Measurements from ENCODE around the gene CXXC5.
"Not testable (repeated sequence)": the region's sequence is repeated elsewhere in the genome, so short reads cannot be mapped to it uniquely, and the experiment has no call there.

DNA sequence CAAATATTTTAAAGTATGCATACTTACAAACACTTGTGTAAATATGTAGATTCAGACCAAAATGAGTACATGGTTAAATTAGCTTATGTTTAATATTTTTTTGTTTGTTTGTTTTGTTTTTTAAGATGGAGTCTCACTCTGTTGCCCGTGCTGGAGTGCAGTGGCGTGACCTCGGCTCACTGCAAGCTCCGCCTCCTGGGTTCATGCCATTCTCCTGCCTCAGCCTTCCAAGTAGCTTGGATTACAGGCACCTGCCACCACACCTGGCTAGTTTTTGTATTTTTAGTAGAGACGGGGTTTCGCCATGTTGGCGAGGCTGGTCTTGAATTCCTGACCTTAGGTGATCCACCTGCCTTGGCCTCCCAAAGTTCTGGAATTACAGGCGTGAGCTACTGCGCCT is 46.2 kb upstream of the CXXC5 start:
- TF ChIP-seq CEBPB (IDR thresholded peaks at IDR 0.05; ENCODE audit: low read depth, low read length); MAFK (IDR thresholded peaks at IDR 0.05; ENCODE audit: low read depth, low read length); FOS (IDR thresholded peaks at IDR 0.05; ENCODE audit: low read depth, low read length); MAZ (IDR thresholded peaks at IDR 0.05; ENCODE audit: borderline replicate concordance, low read depth, low read length); BHLHE40 (IDR thresholded peaks at IDR 0.05; ENCODE audit: low read depth, low read length); POLR2A (IDR thresholded peaks at IDR 0.05; ENCODE audit: low read depth, low read length); CHD1 (IDR thresholded peaks at IDR 0.05; ENCODE audit: low read depth, low read length); RAD21 (IDR thresholded peaks at IDR 0.05; ENCODE audit: low read length); RFX5 (IDR thresholded peaks at IDR 0.05; ENCODE audit: low read depth, low read length); NFE2L2 (IDR thresholded peaks at IDR 0.05; ENCODE audit: low read depth, low read length): not testable (repeated sequence)
- TF ChIP-seq, protein P1, sequence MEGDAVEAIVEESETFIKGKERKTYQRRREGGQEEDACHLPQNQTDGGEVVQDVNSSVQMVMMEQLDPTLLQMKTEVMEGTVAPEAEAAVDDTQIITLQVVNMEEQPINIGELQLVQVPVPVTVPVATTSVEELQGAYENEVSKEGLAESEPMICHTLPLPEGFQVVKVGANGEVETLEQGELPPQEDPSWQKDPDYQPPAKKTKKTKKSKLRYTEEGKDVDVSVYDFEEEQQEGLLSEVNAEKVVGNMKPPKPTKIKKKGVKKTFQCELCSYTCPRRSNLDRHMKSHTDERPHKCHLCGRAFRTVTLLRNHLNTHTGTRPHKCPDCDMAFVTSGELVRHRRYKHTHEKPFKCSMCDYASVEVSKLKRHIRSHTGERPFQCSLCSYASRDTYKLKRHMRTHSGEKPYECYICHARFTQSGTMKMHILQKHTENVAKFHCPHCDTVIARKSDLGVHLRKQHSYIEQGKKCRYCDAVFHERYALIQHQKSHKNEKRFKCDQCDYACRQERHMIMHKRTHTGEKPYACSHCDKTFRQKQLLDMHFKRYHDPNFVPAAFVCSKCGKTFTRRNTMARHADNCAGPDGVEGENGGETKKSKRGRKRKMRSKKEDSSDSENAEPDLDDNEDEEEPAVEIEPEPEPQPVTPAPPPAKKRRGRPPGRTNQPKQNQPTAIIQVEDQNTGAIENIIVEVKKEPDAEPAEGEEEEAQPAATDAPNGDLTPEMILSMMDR (conservative IDR thresholded peaks at IDR 0.05; ENCODE audit: low read depth, low read length): not testable (repeated sequence)
- TF ChIP-seq, protein P2, sequence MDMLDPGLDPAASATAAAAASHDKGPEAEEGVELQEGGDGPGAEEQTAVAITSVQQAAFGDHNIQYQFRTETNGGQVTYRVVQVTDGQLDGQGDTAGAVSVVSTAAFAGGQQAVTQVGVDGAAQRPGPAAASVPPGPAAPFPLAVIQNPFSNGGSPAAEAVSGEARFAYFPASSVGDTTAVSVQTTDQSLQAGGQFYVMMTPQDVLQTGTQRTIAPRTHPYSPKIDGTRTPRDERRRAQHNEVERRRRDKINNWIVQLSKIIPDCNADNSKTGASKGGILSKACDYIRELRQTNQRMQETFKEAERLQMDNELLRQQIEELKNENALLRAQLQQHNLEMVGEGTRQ (IDR thresholded peaks at IDR 0.05; ENCODE audit: low read depth, low read length): not testable (repeated sequence)

All from IMR-90 (cell line).